Progenitor cell of endocrine pancreas (in vitro differentiated cells): ENCODE results near the gene ZNF48. TPM values are rescaled to one million over a fixed set of nuclear protein-coding genes. Genes with fewer than 3 reads are reported as not detected.

Experiments used
- DNase-seq: peaks from one replicate; pipeline ENCODE4 v3.0.0; 2021; ENCODE audit warnings: low spot score; ENCODE audit not compliant: unreplicated experiment
- H3K27ac Mint-ChIP-seq: 2 replicates; pipeline ENCODE4 v1.8.0; 2021; ENCODE audit warnings: mild to moderate bottlenecking, moderate library complexity, mixed read lengths
- H3K27me3 Mint-ChIP-seq: 2 replicates; pipeline ENCODE4 v1.8.0; 2021; ENCODE audit warnings: mixed read lengths
- H3K36me3 Mint-ChIP-seq: 2 replicates; pipeline ENCODE4 v1.8.0; 2022; ENCODE audit warnings: mixed read lengths; ENCODE audit not compliant: insufficient read depth
- H3K4me1 Mint-ChIP-seq: 2 replicates; pipeline ENCODE4 v1.8.0; 2021; ENCODE audit warnings: low read depth, mixed read lengths
- H3K4me3 Mint-ChIP-seq: 2 replicates; pipeline ENCODE4 v1.8.0; 2021; ENCODE audit warnings: low read depth, mild to moderate bottlenecking, moderate library complexity, mixed read lengths
- H3K9me3 Mint-ChIP-seq: 2 replicates; pipeline ENCODE4 v1.8.0; 2021; ENCODE audit warnings: low read depth, mixed read lengths
- CTCF ChIP-seq: fragments of 200-600 bp; sonication (generic); IDR thresholded peaks from one replicate; pipeline ENCODE4 v1.5.0; 2021; ENCODE audit warnings: antibody characterized with exemption, mild to moderate bottlenecking; ENCODE audit not compliant: unreplicated experiment
- total RNA-seq: library from RNA; stranded (reverse); gene quantifications from 2 replicates; pipeline ENCODE4 v1.2.1, GENCODE V29; 2021

ZNF48 gene
- total RNA-seq, 1 donor from 2014 or later = 62.6 TPM

GRCh38 chr16:30416624-30417528 is 21.7 kb downstream of the ZNF48 start:
- no peaks in the 10 kb centered on the region for H3K9me3 Mint-ChIP-seq
- peak overlapping the region; percentile 53 for H3K4me3 Mint-ChIP-seq
- H3K27me3 Mint-ChIP-seq = no peaks in the 10 kb centered on the region
- no peak for DNase-seq
- H3K36me3 Mint-ChIP-seq = peaks cover 22% of the 10 kb centered on the region
- no peak for TF ChIP-seq CTCF
- no peaks in the 10 kb centered on the region for H3K4me1 Mint-ChIP-seq
- no peak overlapping the region for H3K27ac Mint-ChIP-seq

- peak; percentile 80 for DNase-seq
- Mint-ChIP-seq H3K9me3 (no peaks in the 10 kb centered on the region), H3K27ac (no peak overlapping the region), H3K27me3 (no peaks in the 10 kb centered on the region), H3K4me1 (no peaks in the 10 kb centered on the region), H3K36me3 (peaks cover 21% of the 10 kb centered on the region), H3K4me3 (peak overlapping the region; percentile 55)
- peak; percentile 41 for TF ChIP-seq CTCF
Observed at GRCh38 chr16:30417529-30418349, 22.5 kb downstream of the ZNF48 start.

GRCh38 chr16:30418350-30419181 is 23.3 kb downstream of the ZNF48 start:
- no peaks in the 10 kb centered on the region for H3K9me3 Mint-ChIP-seq
- TF ChIP-seq CTCF = no peak
- no peak for DNase-seq
- peaks cover 20% of the 10 kb centered on the region for H3K36me3 Mint-ChIP-seq
- H3K27ac Mint-ChIP-seq = peak overlapping the region; percentile 80
- H3K27me3 Mint-ChIP-seq = no peaks in the 10 kb centered on the region
- H3K4me1 Mint-ChIP-seq = no peaks in the 10 kb centered on the region
- peak overlapping the region; percentile 55 for H3K4me3 Mint-ChIP-seq

GRCh38 chr16:30421010-30421409 is 25.8 kb downstream of the ZNF48 start:
- Mint-ChIP-seq H3K4me3 (no peak overlapping the region), H3K4me1 (no peaks in the 10 kb centered on the region), H3K27ac (no peak overlapping the region), H3K36me3 (peaks cover 25% of the 10 kb centered on the region), H3K9me3 (no peaks in the 10 kb centered on the region), H3K27me3 (no peaks in the 10 kb centered on the region)
- DNase-seq = no peak
- TF ChIP-seq CTCF = no peak
